ENCODE measurements around the gene OVCH1. TPM values are rescaled to one million over a fixed set of nuclear protein-coding genes. Genes with fewer than 3 reads are reported as not detected.

Gene OVCH1
- total and polyA plus RNA-seq, 9 of the 15 experiments (the other 6 are each of a cell fraction or from before 2014, with no cell fraction given) = not detected

GRCh38 chr12:29508949-29509348, 11.5 kb upstream of the OVCH1 start:
- ATAC-seq (no peak), FAIRE-seq (no peak), DNase-seq (ENCODE audit: extremely low read depth in 1 of 4, low spot score in 3 of 4) (no peak)
- no peaks in the 10 kb centered on the region for H3K79me2 ChIP-seq (ENCODE audit: control insufficient read depth, insufficient read depth, low read length)
- no peaks in the 10 kb centered on the region for H3K9me1 ChIP-seq (ENCODE audit: control insufficient read depth, insufficient read depth, low read length)
- in situ Hi-C loops (cut with MboI) = no loop called here
- H3K27me3 ChIP-seq (ENCODE audit: control insufficient read depth in 2 of 2, insufficient read depth in 2 of 2, low read length in 2 of 2) = no peaks in the 10 kb centered on the region
- no peak overlapping the region for H3K4me3 ChIP-seq
- no peaks in the 10 kb centered on the region for H3K4me1 ChIP-seq (replicated peaks in 1 of 2; ENCODE audit: control insufficient read depth in 2 of 2, insufficient read depth in 2 of 2, low read length in 2 of 2)
- 0% methylated on average over 2 of the region's 2 CpGs for WGBS (ENCODE audit: insufficient coverage, low coverage, missing lambda C conversion rate)
- no peak overlapping the region for H3K9ac ChIP-seq (ENCODE audit: insufficient read depth in 1 of 2, low read depth in 2 of 2, low read length in 2 of 2)
- ChIA-PET POLR2A (no interaction called here), CTCF (ENCODE audit: low intra/inter-chr PET ratio) (no interaction called here)
- no peaks in the 10 kb centered on the region for H3K9me3 ChIP-seq (replicated peaks; ENCODE audit: control insufficient read depth, insufficient read depth, low read depth, low read length)
- TF ChIP-seq ZNF146 (CRISPR knock-in tag; IDR thresholded peaks at IDR 0.05; ENCODE audit: unreplicated experiment) = no peak
- no peak for TF ChIP-seq MTF1 (CRISPR knock-in tag; IDR thresholded peaks at IDR 0.05; ENCODE audit: borderline replicate concordance)
- TF ChIP-seq ZBTB8A (IDR thresholded peaks at IDR 0.05; ENCODE audit: partially characterized antibody) = no peak
- TF ChIP-seq JUN (IDR thresholded peaks at IDR 0.05; ENCODE audit: borderline replicate concordance, low read depth, low read length) = no peak
- TF ChIP-seq JUN (CRISPR knock-in tag; IDR thresholded peaks at IDR 0.05; ENCODE audit: borderline replicate concordance) = no peak
- TF ChIP-seq ZNF639 (CRISPR knock-in tag; conservative IDR thresholded peaks at IDR 0.05 in 1 of 2, IDR thresholded peaks at IDR 0.05 in 1 of 2) = no peak
- no peak for TF ChIP-seq EGR1 (conservative IDR thresholded peaks at IDR 0.05)
- TF ChIP-seq NR3C1 (CRISPR knock-in tag; IDR thresholded peaks at IDR 0.05) = no peak
- no peak for TF ChIP-seq SRSF7 (optimal IDR thresholded peaks at IDR 0.05; ENCODE audit: low read depth, low read length)
- TF ChIP-seq MYBL2 (IDR thresholded peaks at IDR 0.05; ENCODE audit: low read depth) = no peak
- no peak for TF ChIP-seq MYBL2 (CRISPR knock-in tag; IDR thresholded peaks at IDR 0.05; ENCODE audit: borderline replicate concordance)
- no peak overlapping the region for H3K27ac ChIP-seq (ENCODE audit: extremely low read depth, low read depth, low read length)
- no peaks in the 10 kb centered on the region for H4K20me1 ChIP-seq (replicated peaks; ENCODE audit: control insufficient read depth, insufficient read depth, low read length)
- BruUV-seq (replicated peaks) = no TSS peak
- intact Hi-C loops (cut with micrococcal nuclease) = no loop called here
- no peak overlapping the region for H3K4me2 ChIP-seq (ENCODE audit: insufficient read depth, low read length)
- no peak overlapping the region for H2AFZ ChIP-seq (ENCODE audit: low read depth, low read length)
- no peaks in the 10 kb centered on the region for H3K36me3 ChIP-seq (ENCODE audit: control insufficient read depth, insufficient read depth, low read length)

All from K562 (cell line).